Cardiac ventricle fibroblast (primary cell): ENCODE data around the gene CSE1L. TPM values are rescaled to one million over a fixed set of nuclear protein-coding genes. Genes with fewer than 3 reads are reported as not detected.

Experiments
- total RNA-seq: library from RNA; depleted of rRNA; stranded (reverse); fragments of >200 nt; gene quantifications from 2 replicates; pipeline ENCODE4 v1.2.3, GENCODE V29; 2015

Gene CSE1L, protein sequence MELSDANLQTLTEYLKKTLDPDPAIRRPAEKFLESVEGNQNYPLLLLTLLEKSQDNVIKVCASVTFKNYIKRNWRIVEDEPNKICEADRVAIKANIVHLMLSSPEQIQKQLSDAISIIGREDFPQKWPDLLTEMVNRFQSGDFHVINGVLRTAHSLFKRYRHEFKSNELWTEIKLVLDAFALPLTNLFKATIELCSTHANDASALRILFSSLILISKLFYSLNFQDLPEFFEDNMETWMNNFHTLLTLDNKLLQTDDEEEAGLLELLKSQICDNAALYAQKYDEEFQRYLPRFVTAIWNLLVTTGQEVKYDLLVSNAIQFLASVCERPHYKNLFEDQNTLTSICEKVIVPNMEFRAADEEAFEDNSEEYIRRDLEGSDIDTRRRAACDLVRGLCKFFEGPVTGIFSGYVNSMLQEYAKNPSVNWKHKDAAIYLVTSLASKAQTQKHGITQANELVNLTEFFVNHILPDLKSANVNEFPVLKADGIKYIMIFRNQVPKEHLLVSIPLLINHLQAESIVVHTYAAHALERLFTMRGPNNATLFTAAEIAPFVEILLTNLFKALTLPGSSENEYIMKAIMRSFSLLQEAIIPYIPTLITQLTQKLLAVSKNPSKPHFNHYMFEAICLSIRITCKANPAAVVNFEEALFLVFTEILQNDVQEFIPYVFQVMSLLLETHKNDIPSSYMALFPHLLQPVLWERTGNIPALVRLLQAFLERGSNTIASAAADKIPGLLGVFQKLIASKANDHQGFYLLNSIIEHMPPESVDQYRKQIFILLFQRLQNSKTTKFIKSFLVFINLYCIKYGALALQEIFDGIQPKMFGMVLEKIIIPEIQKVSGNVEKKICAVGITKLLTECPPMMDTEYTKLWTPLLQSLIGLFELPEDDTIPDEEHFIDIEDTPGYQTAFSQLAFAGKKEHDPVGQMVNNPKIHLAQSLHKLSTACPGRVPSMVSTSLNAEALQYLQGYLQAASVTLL
- total RNA-seq, result 34.8 and 42.1 TPM in 2 replicates

DNA sequence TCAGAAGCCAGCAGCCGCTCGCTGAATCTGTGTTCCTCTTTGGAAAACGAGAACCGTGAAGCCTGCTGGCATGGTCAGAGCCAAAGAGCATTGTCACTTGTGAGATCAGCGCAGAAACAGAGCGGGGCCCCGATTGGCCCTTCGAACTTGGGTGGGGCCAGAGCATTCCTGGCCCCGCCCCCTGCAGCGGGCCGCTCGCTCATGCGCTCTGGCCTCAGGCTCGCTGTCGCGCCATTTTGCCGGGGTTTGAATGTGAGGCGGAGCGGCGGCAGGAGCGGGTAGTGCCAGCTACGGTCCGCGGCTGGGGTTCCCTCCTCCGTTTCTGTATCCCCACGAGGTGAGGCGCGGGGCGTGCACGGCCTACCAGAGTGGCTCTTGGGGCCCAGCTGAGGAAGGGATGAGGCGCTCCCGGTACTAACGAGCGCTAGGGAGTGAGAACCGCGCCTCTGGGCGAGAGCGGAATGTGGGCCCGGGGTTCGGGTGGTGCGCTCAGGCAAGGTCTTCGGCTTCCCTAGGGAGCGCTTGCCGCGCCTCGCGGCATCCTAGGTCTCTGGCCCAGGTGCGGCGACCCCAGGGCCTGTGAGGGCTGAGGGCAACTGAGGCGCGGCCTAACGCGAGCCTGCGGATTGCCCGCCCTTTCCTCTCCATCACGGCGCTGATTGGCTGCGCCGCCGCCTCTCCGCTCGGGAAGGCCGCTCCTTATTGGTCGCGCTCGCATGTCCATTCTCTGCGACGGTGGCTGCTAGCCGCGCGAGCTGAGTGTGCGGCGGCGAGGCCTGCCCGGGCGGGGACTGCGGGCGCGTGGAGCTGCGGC is at the start of gene CSE1L:
TSS of gene CSE1L (plus strand) at position 226 of the 814 bp plus-strand sequence. CDS start 12,152 bp downstream, outside the sequence.

Other genes with a start within 250 kb of the CSE1L start
- gene PREX1, start 218.3 kb upstream of the CSE1L start, total RNA-seq, result 4.4 and 4.9 TPM in 2 replicates
- gene ARFGEF2, start 124.6 kb upstream of the CSE1L start, total RNA-seq, result 20.1 and 20.2 TPM in 2 replicates
- gene STAU1, start 142.0 kb downstream of the CSE1L start, total RNA-seq, result 58.5 and 61.4 TPM in 2 replicates
- gene DDX27, start 173.1 kb downstream of the CSE1L start, total RNA-seq, result 23.4 and 23.9 TPM in 2 replicates
- 29.8 and 34.6 TPM in 2 replicates for gene ZNFX1, start 231.7 kb downstream of the CSE1L start, total RNA-seq